Esophagus muscularis mucosa (tissue), 3 donors: ENCODE data around the gene TENM3.

Experiments used
- CTCF ChIP-seq, 3 experiments: fragments of 200-600 bp in 2 of 3; fragments of 450-650 bp in 1 of 3; sonication (generic) in 2 of 3; IDR thresholded peaks; one replicate each; pipeline ENCODE4 v1.5.1; 2017 to 2019; ENCODE audit warnings: antibody characterized with exemption in 3 of 3, mild to moderate bottlenecking in 2 of 3, moderate library complexity in 1 of 3
- POLR2A ChIP-seq: fragments of 450-650 bp; IDR thresholded peaks from one replicate; pipeline ENCODE4 v1.6.1; 2017; ENCODE audit warnings: antibody characterized with exemption, moderate library complexity, mild to moderate bottlenecking, low read depth

DNA sequence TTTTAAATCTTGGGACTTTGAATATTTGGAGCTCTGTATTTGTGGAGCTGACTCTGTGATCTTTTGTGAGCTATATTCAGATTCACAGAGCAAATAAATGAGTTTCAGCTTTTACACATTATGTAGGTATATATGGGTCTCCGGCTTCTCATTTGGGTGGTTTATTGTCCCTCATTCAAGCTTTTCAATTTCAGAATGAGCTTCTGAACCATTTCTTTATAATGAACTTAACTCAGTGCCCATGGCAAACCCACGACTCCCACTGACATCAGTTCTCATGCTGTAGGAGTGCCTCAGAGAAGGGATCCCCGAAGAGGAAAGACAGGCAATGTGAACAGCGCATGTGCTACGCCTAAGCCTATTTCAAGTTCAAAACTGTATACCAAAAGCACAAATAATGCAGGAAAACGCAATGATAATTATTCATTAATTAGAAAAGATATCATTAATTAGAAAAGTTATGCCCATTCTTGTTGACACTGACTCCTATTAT is 517.4 kb downstream of the TENM3 start:
- TF ChIP-seq CTCF (IDR thresholded peaks at IDR 0.05), result no peak
- no peak for TF ChIP-seq POLR2A
